IPS-11a (cell line): ENCODE results near the gene WNT2B.
A peak's percentile ranks its signal among the peaks of the same experiment; 100 is the strongest.

Experiments
- H3K4me3 ChIP-seq: one replicate; pipeline ENCODE4 v1.5.1; 2013; ENCODE audit warnings: low read depth, low read length, control low read depth

WNT2B gene

GRCh38 chr1:112504661-112505399 lies 3.9 kb upstream of the WNT2B start:
- H3K4me3 ChIP-seq, result no peak overlapping the region

GRCh38 chr1:112505400-112505785 lies 3.4 kb upstream of the WNT2B start:
- no peak overlapping the region for H3K4me3 ChIP-seq

GRCh38 chr1:112505878-112506277 lies 2.9 kb upstream of the WNT2B start:
- H3K4me3 ChIP-seq, result no peak overlapping the region

- no peak overlapping the region for H3K4me3 ChIP-seq
Measured at GRCh38 chr1:112506306-112506705, 2.5 kb upstream of the WNT2B start.

DNA sequence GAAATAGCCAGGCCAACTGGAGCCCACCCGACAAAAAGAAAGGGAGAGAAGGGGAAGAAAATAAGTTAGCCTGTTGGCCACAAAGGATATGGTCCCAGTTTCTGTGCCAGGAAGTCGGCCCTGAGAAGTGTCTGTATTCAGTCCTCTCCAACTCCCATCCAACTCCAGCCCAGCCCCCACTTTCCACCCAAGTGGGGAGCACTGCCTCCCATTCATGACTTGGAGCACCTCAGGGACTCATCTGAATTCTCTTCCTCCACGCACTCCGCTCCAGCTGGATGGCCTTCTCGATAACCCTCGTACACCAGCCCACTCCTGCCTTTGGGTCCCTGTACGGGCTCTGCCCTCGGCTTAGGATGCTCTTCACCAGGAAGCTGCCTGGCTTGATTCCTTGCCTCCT lies 2.0 kb upstream of the WNT2B start:
- H3K4me3 ChIP-seq, result no peak overlapping the region

GRCh38 chr1:112507336-112507735 lies 1.4 kb upstream of the WNT2B start:
- peak overlapping the region; percentile 56 for H3K4me3 ChIP-seq

GRCh38 chr1:112507921-112508277 lies 866 bp upstream of the WNT2B start:
- H3K4me3 ChIP-seq, result peak overlapping the region; percentile 56

- H3K4me3 ChIP-seq, result peak overlapping the region; percentile 56
Measured at GRCh38 chr1:112509005-112509659, 367 bp downstream of the WNT2B start.

DNA sequence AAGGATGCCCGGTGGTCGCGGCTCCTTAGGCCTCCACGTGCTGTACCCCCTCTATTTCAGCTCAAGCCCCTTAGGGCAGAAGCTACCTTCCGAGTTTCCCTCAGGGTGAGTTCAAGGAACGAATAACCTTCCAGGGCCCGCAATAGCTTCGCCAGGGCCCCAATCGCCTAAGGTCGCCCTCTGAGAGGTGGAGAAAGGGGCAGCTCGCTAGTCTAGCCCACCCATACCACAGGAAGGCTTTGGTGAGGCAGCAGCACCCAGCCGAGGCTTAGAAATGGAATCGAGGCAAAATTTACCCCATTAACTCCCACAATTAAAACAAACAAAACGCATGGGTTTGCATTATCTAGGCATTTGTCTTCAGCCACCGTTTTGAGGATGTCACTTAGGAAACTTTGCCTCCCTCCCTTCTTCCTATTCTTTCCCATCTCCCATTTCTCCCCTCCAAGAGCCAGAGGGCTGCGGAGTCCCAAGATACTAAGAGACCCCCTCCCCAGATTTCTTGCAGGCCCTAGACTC lies 954 bp downstream of the WNT2B start:
- H3K4me3 ChIP-seq, result peak overlapping the region; percentile 56

- no peak overlapping the region for H3K4me3 ChIP-seq
Measured at GRCh38 chr1:112510340-112510739, 1.6 kb downstream of the WNT2B start.

DNA sequence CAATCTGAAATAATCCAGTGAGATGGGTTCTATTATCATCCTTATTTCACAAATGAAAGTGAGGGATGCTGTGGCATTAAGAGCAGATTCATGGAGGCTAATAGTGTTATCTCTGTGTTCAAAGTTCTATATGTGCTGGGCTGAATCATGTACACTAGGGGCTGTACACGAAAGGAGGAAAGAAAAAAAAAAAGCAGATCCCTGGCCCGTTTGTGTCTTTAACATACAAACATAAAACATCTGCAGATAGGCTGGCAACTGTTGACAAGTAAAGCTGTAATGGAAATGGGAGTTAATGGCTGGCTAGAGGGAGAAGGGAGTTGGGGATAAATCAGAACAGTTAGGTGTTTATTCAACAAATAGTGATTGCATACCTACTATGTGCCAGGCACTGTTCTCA lies 3.1 kb downstream of the WNT2B start:
- H3K4me3 ChIP-seq, result no peak overlapping the region

DNA sequence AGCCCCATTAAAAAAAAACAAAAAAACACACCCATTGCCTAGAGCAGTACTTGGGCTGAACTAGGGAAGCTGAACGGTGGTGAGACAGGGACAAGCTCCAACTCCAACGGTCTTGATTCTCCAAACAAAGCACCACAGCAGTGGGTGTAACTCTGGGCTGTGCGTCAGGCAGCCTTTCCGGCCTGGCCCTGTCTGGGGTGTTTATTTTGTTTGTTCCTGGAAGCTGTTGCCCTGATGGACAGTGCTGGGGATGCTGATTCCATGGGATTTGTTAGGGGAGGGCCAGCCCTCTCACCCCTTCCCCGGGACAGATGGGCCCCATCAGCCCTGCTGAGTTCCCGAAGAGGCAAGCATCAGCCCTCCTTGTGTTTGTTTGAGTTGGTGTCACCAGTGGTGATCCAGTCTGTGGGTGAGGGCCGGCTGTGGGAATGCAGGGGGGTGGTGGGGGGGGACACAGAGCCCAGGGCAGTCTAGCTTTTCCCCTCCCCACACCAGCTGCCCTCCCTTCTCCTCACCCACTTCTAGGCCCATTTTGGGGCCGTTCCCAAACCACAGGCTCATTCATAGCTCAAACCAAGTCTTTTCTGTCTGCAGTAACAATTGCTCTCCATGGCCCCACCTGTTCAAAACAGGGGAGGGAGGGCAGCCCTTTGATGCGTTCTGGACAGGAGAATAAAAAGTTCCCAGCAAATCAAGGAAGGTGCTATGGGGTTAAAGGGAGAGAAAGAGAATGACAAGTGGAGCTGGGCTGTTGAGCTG lies 4.5 kb downstream of the WNT2B start:
- no peak overlapping the region for H3K4me3 ChIP-seq

- no peak overlapping the region for H3K4me3 ChIP-seq
Measured at GRCh38 chr1:112514901-112515300, 6.1 kb downstream of the WNT2B start.

DNA sequence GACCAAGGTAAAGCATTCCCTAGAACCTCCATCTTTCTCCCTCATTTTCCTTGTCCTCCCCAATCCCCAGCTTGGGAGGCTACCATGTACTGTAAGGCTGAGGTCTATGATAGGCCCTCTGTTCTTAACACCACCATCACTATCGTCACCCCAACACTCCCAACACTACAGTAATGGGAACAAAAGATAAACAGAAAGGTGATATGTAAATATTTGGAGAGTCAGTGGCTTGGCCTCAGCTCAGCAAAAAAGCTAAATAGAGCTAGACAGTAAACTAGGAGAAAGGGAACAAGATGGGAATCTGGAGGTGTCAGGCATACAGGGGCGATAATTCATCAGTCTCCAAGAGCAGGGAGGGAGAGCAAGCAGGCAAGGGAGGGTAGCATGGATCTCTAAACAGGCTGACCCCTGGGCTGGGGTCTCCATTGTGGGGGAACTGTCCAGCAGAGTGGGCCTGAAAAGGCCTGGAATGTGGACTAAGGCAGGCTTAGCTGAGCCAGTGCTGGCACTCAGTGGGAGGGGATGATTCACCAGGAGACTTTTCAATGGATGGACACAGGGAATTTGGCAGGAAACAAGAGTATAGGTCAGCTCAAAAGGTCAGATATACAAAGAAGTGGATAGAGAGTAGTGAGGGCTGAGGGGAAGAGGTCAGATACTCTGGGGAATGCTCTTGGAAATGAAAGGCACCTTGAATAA lies 6.7 kb downstream of the WNT2B start:
- no peak overlapping the region for H3K4me3 ChIP-seq

DNA sequence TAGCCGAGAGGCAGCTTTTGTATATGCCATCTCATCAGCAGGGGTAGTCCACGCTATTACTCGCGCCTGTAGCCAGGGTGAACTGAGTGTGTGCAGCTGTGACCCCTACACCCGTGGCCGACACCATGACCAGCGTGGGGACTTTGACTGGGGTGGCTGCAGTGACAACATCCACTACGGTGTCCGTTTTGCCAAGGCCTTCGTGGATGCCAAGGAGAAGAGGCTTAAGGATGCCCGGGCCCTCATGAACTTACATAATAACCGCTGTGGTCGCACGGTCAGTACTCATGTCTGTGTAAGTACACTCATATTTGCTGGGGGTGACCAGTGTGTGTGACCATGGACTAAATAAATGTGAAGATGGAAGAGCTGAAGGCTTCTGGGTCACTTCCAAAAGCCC lies 7.4 kb downstream of the WNT2B start:
- H3K4me3 ChIP-seq, result no peak overlapping the region

- H3K4me3 ChIP-seq, result no peak overlapping the region
Measured at GRCh38 chr1:112517231-112517630, 8.5 kb downstream of the WNT2B start.

DNA sequence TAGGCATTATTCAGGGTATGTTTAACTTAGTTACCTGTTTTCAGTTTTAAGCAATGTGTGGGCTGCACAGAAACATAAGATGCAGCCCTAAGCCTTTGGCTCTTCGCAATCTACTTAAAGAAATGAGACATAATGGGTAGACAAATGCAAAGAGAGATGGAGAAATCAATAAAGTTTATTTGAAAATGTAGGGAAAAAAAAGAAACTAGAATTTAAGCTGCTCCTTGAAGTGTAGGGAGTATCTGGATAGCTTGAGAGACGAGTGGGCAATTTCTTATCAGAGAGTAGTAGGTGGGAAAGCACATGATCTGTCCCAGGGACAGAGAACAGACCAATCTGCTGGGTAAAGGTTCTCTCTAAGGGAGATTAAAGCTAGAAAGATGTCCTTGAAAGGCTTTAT lies 8.9 kb downstream of the WNT2B start:
- H3K4me3 ChIP-seq, result no peak overlapping the region

- H3K4me3 ChIP-seq, result no peak overlapping the region
Measured at GRCh38 chr1:112518186-112518585, 9.4 kb downstream of the WNT2B start.

DNA sequence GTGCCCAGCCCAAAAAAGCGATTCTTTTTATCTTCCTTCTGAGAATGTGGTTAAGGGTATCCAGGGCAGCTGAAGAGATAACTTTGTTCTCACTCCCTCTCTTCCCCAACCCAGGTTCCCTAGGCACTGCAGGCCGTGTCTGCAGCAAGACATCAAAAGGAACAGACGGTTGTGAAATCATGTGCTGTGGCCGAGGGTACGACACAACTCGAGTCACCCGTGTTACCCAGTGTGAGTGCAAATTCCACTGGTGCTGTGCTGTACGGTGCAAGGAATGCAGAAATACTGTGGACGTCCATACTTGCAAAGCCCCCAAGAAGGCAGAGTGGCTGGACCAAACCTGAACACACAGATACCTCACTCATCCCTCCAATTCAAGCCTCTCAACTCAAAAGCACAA lies 11.4 kb downstream of the WNT2B start:
- no peak overlapping the region for H3K4me3 ChIP-seq

DNA sequence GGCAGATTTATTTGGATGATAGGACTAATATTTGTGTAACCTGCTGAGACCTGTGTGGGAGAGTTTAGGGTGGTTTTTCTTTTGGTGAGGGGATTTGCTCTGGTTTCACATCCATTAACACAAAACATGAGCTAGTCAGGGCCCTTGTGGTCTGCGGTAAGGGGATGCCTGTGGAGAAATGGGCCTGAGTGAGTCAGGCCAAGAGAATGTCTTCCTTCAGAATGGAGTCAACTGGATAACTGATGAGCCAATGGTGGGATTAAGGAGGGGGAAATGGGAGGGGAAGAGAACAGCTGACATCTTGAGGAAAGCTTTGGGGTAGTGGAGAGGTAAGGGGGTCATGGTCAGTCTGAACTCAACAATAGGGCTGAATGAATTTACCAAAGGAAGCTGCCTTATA lies 13.9 kb downstream of the WNT2B start:
- no peak overlapping the region for H3K4me3 ChIP-seq

DNA sequence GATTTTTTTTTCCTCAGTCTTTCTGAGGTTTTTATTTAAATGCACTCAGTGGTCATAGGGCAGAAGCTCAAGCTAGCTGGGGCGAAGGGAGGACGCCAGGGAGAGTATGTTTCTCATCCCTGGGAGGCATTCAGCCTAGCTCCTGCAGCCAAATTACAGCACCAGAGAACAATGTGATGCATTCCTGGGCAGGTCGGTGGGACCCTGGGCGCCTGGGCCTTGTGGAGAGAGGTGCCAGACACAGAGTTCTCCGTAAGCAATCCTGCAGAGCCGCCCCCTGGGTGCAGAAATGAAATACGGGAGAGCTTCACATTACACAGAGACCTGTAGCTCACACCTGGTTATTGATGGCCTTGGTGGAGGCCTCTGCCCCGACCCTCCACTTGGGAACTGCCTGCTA lies 15.5 kb downstream of the WNT2B start:
- H3K4me3 ChIP-seq, result no peak overlapping the region
